GM12892 (cell line): Measurements from ENCODE around the gene HEATR1.

Experiments used
- DNase-seq: peaks from one replicate; pipeline ENCODE4 v3.0.0; 2011; ENCODE audit not compliant: insufficient read length
- FAIRE-seq: peaks from 2 replicates; lab custom pipeline; 2011; peaks lifted over from hg19 to GRCh38; lab: Jason Lieb, UNC
- POLR2A ChIP-seq: IDR thresholded peaks from 2 replicates; pipeline ENCODE4 v1.6.1; 2011; ENCODE audit warnings: low read depth, low read length, control low read depth
- POLR2AphosphoS5 ChIP-seq: IDR thresholded peaks from 2 replicates; pipeline ENCODE4 v1.6.1; 2011; ENCODE audit warnings: low read depth, low read length, control low read depth
- TAF1 ChIP-seq: IDR thresholded peaks from 2 replicates; pipeline ENCODE4 v1.6.1; 2011; ENCODE audit warnings: low read depth, mild to moderate bottlenecking, control low read depth, low read length, borderline replicate concordance

The HEATR1 gene

DNA sequence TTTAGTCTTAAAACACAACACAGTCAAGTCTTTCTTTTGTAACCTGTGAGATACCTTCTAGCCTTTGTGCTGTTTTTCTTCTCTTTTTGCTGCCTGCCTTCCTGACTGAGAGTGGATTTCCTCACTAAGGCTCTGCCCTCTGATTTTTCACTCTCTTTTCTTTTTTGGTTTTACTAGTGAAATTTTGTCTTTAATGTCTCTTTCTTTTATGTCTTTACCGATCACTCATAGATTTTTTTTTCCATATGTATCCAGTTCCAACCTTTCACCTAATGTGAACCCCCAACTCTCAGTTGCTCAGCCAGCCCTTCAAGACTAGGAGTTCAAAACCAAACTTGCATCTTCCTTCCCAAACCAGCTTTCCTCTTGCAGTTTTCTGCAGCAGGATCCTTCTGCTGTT lies 74.0 kb downstream of the HEATR1 start:
- no peak for FAIRE-seq
- no peak for DNase-seq

DNA sequence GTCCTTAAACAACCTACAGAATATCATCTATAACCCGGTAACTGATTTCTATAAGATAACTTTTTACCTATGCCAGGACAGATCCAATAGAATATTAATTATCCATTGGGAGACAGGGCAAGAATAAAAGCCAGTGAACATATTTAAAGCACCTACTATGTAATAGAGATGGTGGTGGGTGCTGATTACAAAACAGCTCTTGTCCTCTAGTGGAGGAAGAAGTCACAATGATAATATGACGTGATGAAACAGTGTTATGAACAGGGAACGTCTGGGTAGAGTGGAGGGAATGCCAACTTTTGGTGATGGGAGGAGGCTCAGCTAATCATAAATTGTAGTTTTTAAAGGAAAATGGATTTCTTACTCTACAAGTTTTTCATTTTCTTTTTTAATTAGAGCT lies 78.2 kb downstream of the HEATR1 start:
- TF ChIP-seq POLR2AphosphoS5 (no peak), POLR2A (no peak), TAF1 (no peak)
- DNase-seq (no peak), FAIRE-seq (no peak)

More for the DNA sequence above, 74.0 kb downstream of the HEATR1 start:
- TF ChIP-seq TAF1 (no peak), POLR2AphosphoS5 (no peak), POLR2A (no peak)

DNA sequence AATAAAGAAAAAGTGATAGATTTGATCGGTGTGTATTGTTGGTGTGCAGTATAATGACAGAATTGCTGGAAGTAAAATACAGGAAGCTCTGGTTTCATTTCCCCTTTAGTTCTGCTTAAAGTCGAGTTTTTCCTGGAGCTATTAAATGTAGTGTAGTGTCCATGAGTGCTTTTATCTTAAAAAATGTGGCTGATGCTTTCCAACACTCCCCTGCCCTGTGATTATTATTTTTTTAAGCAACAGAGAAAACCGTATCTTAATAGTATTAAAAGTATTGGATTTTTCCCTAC lies 79.5 kb downstream of the HEATR1 start:
- FAIRE-seq (no peak), DNase-seq (no peak)
- no peak for TF ChIP-seq POLR2AphosphoS5
- no peak for TF ChIP-seq POLR2A
- no peak for TF ChIP-seq TAF1

DNA sequence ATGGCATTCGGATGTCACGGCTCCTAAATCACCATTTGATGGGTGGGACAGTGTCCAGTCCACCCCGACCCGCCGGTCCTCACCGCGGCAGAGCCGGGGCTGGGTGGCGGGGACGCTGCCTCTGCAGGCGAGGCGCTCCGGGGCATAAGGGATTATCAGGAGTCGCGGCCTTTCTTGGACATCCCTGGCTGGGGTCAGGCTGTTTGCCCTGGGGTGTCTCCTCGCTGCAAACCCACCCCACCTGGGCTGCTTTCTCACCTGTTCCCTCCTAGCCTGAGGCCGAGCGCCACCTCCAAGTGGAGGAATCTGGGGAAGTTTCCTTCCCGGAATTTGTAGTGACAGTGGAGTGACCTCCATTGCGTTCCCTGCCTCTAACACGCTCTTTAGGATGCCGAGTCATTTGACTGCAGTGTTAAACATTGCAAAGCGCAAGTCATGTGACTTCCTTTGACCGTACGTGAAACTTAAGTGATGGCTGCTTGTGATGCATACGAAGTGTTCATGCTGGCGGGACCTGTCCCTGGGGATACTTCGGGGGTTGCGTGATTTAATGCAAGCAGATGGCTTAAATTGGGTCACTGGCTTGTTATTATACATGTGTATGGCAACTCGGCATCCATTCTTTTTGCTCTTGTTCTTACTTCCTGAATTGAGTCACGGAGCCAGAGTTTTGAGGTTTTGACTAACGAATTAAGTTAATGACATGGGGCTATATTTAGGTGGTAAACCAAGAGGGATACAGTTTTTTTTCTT lies 80.0 kb downstream of the HEATR1 start:
- TF ChIP-seq POLR2A: 0 out of 2 replicates have a peak, but pooled peaks have one; percentile 33
- TF ChIP-seq TAF1: no peak
- TF ChIP-seq POLR2AphosphoS5: peak; percentile 45; the same call in 1 of the 2 replicates
- FAIRE-seq (peak; percentile 87), DNase-seq (peak; percentile 53)

DNA sequence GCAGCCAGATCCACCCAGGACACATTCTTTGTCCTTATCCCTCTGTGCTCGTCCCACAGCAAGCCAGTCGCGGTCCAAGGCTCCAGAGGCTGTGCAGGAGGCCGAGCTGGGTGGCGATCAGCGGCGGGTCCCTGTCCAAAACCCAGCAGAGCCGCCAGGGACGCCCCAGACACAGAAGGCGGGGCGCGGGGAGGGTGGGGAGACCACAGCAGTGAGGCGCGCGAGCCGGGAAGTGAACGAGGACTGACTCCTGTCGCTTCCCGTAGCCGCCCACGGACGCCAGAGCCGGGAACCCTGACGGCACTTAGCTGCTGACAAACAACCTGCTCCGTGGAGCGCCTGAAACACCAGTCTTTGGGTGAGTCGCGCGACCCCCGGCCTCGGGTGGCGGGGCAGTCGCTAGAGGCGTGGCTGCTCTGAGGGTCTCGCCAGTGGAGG lies 80.6 kb downstream of the HEATR1 start, which contains the start of gene LGALS8:
TSS of gene LGALS8 (plus strand) at position 279 of the 438 bp plus-strand sequence. CDS start 2,089 bp downstream, outside the sequence.
- FAIRE-seq (peak; percentile 81), DNase-seq (peak; percentile 77)
- TF ChIP-seq POLR2AphosphoS5 (no peak), TAF1 (no peak), POLR2A (no peak; the same call in 1 of the 2 replicates)

DNA sequence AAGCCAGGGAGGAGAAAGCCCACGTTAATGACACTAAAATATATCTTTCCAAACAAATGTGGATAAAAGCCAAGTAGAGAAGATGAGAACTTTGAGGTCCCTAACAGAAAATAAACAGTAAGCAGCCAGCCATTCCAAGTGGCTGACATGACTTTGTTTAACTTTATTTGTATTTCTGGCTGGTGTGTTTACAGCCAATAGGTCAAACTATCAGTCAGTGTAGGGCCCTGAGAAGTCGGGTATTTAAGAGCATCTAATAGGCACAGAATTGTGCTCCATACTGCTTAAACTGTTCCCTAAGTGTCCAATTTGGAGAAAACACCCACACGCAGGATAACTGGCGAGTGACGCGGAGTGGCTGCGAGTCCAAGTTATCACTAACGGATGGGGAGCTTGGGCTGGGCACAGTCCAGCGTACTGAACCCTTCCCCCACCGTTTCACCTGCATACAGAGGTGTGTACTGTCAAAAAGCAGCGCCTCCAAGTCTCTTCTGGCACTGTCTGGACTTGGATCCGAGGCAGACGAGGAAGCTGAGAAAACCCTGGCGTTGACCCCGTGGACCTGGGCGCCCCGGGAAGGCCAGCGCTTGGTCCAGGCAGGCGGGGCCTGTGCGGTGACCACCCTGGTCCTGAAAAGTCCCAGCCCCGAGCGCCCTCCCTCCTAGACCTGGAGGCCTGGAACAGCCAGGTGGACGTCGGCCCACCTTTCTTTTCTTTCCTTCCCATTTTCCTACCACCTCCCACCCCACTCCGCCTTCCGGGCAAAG lies 81.2 kb downstream of the HEATR1 start:
- FAIRE-seq: no peak
- TF ChIP-seq POLR2AphosphoS5: no peak
- no peak for TF ChIP-seq TAF1
- TF ChIP-seq POLR2A: no peak
- DNase-seq: no peak

DNA sequence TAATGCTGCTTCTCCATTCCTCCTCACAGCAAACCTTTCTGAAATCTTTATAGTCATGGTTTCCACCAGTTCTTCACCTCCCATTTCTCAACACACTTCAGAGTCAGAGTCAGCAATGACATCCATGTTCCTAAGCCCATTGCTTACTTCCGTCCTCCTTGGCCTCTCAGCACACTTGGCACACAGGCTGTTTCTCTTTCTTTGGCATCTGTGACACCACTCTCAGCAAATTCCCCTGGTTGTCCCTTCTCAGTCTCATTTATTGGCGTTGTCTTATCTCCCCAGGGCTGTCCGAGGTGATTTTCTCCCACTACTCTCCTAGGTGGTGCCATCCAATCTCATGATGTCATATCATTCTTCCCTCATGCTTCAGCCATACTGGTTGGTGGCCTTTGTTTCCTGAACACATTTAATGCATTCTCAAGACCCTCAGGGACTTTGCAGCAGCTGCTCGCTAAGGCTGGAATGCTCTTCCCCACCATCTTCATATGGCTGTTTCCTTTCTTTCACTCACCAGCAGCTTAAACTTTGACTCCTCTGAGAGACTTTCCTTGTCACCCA lies 83.8 kb downstream of the HEATR1 start:
- FAIRE-seq (no peak), DNase-seq (no peak)
- TF ChIP-seq POLR2AphosphoS5: no peak
- no peak for TF ChIP-seq TAF1
- TF ChIP-seq POLR2A: no peak

DNA sequence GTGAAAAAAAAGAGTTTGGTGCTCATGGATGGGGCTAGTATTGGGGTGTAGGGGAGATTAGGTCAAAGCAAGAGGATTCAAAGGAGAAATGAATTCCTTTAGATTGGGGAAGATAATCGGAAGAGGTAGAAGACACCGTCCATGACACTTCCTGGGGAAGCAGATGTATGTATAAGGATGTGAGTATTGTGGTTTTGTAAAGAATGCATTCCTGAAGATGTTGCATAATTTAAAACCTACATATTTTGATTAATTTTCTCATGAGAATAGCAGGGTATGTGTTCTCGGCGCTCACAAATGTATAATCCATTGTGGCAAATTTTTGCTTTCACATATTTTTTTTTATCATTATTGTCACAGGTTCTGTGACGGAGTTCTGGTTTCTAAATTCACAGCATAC lies 86.0 kb downstream of the HEATR1 start:
- TF ChIP-seq POLR2AphosphoS5 (no peak), TAF1 (no peak), POLR2A (no peak)
- DNase-seq: no peak
- FAIRE-seq: no peak

DNA sequence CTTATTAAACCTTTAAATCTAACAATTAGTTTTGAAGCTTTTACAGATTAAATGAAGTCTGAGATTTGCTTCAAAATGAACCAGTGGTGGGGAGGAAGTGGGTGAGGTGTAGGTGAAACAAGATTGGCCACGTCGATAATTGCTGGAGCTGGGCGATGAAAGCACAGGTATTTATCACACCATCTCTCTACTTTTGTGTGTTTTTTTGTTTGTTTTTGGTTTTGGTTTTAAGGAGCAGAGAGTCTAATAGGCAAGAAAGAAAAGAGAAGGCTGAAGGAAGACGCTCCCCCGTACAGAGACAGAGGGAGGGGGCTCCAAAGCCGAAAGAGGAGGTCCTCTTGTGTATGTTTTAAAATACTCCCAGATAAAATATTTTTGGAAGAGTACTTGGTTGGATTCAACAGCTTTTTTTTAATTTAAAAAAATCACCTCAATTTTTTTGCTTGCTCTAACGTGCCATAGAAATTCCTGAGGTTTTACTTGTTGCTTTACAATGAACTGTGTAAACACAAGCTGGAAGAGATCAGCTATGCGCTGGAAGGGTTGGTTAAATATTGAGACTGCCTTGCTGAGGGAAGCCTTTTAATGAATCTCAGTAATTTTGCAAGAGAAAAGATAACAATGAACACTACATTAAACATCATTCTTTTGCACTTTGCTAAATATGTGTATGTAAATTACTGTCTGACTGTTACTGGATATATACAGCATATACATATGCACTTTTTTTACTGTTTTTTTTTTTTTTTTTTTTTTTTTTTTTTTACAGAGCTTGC lies 87.2 kb downstream of the HEATR1 start:
- DNase-seq (no peak), FAIRE-seq (no peak)
- no peak for TF ChIP-seq POLR2AphosphoS5
- TF ChIP-seq POLR2A: no peak
- TF ChIP-seq TAF1: no peak

DNA sequence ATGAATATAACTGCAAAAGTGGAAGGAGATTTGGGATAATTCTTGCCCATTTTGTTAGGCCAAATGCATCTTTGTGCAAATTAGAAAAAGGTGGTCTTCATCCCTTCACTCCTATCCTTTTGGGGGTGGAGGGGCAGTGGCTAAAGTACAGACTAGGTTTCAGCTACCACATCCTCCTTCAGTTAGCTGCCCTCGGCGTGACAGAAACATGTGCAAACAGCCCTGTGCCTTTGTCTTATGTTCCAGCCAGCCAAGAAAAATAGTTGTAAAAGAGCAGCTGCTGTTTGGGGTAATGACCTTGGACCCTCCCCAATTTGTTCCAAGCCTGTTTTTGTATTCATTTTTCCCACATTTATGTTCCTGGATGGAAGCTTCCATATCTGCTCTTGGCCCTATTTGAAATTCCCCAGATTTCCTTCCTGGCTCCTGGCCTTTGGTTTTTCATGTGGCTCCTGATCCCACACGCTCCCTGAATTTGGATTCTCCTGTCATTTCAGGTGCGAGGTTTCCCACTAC lies 88.8 kb downstream of the HEATR1 start:
- FAIRE-seq (no peak), DNase-seq (no peak)
- TF ChIP-seq POLR2AphosphoS5 (no peak), POLR2A (no peak), TAF1 (no peak)
